Effector CD4-positive, alpha-beta T cell (primary cell): ENCODE measurements around the gene TREM2.

ENCODE experiments used
- DNase-seq: peaks from one replicate; pipeline ENCODE4 v3.0.0-alpha.2; 2020

TREM2 gene

GRCh38 chr6:41182069-41183034, 19.4 kb upstream of the TREM2 start:
- peak; percentile 38 for DNase-seq

GRCh38 chr6:41181566-41181965, 18.6 kb upstream of the TREM2 start:
- DNase-seq: no peak

- DNase-seq: no peak
These were observed 16.2 kb upstream of the TREM2 start for GRCh38 chr6:41179163-41179562.

GRCh38 chr6:41177695-41178094, 14.8 kb upstream of the TREM2 start:
- DNase-seq: no peak

- no peak for DNase-seq
These were observed 14.4 kb upstream of the TREM2 start for GRCh38 chr6:41177287-41177686.

GRCh38 chr6:41176189-41176588, 13.3 kb upstream of the TREM2 start:
- DNase-seq: no peak

GRCh38 chr6:41175084-41175483, 12.2 kb upstream of the TREM2 start:
- DNase-seq: no peak

- no peak for DNase-seq
These were observed 11.7 kb upstream of the TREM2 start for GRCh38 chr6:41174610-41175009.

- no peak for DNase-seq
These were observed 9.0 kb upstream of the TREM2 start for GRCh38 chr6:41171908-41172307.

GRCh38 chr6:41170547-41171160, 7.7 kb upstream of the TREM2 start:
- no peak for DNase-seq

- no peak for DNase-seq
These were observed 4.5 kb upstream of the TREM2 start for GRCh38 chr6:41167173-41167963.

GRCh38 chr6:41164551-41165120, 1.7 kb upstream of the TREM2 start:
- no peak for DNase-seq

- DNase-seq: no peak
These were observed 452 bp upstream of the TREM2 start for GRCh38 chr6:41163419-41163717.

GRCh38 chr6:41161851-41162552, 914 bp downstream of the TREM2 start:
- no peak for DNase-seq

GRCh38 chr6:41161380-41161779, 1.5 kb downstream of the TREM2 start:
- no peak for DNase-seq

- DNase-seq: no peak
These were observed 2.0 kb downstream of the TREM2 start for GRCh38 chr6:41160933-41161332.

- no peak for DNase-seq
These were observed 3.4 kb downstream of the TREM2 start for GRCh38 chr6:41159415-41160082.

- DNase-seq: no peak
These were observed 5.6 kb downstream of the TREM2 start for GRCh38 chr6:41157323-41157722.

- no peak for DNase-seq
These were observed 6.1 kb downstream of the TREM2 start for GRCh38 chr6:41156771-41157170.

GRCh38 chr6:41156001-41156400, 6.9 kb downstream of the TREM2 start:
- DNase-seq: no peak

- DNase-seq: no peak
These were observed 7.6 kb downstream of the TREM2 start for GRCh38 chr6:41155132-41155805.
